ENCODE data around the gene LCNL1.
A peak's percentile ranks its signal among the peaks of the same experiment; 100 is the strongest.
"Not testable (repeated sequence)": the region's sequence is repeated elsewhere in the genome, so short reads cannot be mapped to it uniquely, and the experiment has no call there.

LCNL1 gene

DNA sequence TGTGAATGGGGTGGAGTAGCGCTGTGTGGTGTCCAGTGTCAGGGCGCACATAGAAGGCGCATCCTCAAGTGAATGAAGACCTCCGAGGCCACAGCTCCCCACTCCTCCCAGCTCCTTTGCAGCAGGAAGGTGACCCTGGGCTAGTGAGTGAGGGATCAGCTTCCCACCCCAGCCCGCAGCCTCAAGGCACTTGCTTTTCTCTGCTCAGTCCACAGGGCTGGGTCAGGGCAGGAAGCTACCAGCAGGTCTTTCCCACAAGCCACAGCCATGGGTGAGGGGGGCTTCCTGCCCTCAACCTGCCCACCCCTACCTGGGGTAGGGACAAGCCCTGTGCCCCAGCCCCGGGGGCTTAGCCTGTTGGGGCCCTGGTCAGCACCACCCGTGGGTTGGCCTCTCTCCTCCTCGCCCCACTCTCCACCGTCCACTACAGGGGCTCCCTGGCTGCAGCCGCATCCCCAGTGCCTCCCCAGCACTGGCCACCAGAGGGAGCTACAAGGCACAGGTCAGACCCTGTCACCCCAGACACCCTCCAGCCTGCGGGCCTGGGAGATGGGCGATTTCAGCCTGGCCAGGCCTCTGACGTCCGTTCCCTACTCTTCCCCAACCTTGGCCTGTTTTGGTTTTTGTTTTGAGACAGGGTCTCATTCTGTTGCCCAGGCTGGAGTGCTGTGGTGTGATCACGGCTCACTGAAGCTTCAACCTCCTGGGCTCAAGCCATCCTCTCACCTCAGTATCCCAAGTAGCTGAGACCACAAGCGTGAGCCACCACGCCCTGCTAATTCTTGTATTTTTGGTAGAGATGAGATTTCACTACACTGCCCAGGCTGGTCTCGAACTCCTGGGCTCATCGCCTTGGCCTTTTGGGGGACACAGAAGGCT is 46.5 kb downstream of the LCNL1 start:
- TF ChIP-seq, protein P1, sequence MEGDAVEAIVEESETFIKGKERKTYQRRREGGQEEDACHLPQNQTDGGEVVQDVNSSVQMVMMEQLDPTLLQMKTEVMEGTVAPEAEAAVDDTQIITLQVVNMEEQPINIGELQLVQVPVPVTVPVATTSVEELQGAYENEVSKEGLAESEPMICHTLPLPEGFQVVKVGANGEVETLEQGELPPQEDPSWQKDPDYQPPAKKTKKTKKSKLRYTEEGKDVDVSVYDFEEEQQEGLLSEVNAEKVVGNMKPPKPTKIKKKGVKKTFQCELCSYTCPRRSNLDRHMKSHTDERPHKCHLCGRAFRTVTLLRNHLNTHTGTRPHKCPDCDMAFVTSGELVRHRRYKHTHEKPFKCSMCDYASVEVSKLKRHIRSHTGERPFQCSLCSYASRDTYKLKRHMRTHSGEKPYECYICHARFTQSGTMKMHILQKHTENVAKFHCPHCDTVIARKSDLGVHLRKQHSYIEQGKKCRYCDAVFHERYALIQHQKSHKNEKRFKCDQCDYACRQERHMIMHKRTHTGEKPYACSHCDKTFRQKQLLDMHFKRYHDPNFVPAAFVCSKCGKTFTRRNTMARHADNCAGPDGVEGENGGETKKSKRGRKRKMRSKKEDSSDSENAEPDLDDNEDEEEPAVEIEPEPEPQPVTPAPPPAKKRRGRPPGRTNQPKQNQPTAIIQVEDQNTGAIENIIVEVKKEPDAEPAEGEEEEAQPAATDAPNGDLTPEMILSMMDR (IDR thresholded peaks at IDR 0.05; ENCODE audit: low read depth, low read length): peak; percentile 96
- peak; percentile 63 to 66 for DNase-seq (ENCODE audit: low read depth in 2 of 2)
- H3K4me3 ChIP-seq (replicated peaks in 1 of 2; ENCODE audit: low read depth in 2 of 2, low read length in 2 of 2): no peak overlapping the region

DNA sequence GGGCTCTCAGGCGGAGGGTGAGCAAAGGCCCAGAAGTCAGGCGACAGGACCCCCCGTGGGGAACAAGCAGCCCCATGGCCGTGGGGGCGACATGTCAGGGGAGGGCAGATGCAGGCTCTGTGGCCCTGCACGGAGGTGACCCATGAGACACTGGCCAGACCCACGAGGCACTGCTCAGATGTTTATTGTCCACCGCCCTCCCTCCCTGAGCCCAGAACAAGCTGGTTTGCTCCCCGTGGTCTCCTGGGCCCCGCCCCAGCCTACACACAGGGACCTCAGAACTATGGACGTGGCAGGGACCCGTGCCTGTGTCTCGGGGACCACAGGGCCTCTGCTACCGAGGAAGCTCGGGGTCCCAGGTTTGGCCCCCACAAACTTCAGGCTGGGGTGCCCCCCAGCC is 47.2 kb downstream of the LCNL1 start:
- no peak for DNase-seq (ENCODE audit: low read depth in 2 of 2)
- H3K4me3 ChIP-seq (replicated peaks in 1 of 2; ENCODE audit: low read depth in 2 of 2, low read length in 2 of 2): no peak overlapping the region
- TF ChIP-seq, protein P1 (IDR thresholded peaks at IDR 0.05; ENCODE audit: low read depth, low read length): no peak

DNA sequence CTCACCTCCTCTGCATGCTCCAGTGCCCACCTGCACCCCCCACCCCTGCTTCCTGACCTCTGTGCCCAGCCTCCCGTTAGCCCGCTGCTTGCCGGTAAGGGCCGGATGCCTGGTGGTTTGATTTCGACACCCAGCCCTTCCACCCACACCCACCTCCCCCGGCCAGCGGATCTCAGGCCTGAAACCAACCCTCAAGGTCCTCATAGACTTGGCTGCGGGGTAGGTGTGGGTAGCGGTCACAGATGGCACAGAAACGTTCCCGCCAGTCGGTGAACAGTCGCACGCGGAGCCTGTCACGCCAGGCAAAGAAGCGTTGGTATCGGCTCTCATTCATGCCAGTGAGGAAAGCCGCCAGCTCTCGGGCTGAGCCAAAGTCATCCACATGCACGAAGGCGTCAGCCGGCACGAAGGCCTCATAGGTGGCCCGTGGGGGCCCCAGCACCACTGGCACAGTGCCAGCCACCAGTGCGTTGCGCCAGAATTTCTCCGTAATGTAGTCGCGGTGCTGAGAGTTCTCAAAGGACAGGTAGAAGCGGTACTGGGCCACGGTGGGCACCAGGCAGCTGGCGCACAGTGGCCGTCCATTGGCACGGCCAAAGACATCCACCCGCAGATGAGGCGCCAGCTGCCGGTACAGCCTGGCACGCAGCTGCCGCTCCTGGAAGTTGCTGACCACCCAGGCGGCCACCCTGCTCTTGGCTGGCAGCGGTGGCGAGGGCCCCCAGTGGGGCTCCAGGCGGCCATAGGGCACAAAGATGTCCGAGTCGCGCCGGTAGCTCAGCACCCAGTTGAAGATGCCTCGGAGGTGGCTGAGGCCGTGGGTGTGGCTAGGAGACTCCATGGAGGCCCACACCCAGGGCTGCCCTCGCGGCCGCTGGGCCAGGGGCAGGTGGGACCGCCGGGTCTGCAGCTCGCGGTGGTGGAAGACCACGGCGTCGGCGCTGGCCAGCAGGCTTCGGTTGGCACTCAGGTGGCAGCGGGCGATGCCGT is 48.0 kb downstream of the LCNL1 start:
- DNase-seq (ENCODE audit: low read depth in 2 of 2): no peak
- no peak overlapping the region for H3K4me3 ChIP-seq (replicated peaks in 1 of 2; ENCODE audit: low read depth in 2 of 2, low read length in 2 of 2)

DNA sequence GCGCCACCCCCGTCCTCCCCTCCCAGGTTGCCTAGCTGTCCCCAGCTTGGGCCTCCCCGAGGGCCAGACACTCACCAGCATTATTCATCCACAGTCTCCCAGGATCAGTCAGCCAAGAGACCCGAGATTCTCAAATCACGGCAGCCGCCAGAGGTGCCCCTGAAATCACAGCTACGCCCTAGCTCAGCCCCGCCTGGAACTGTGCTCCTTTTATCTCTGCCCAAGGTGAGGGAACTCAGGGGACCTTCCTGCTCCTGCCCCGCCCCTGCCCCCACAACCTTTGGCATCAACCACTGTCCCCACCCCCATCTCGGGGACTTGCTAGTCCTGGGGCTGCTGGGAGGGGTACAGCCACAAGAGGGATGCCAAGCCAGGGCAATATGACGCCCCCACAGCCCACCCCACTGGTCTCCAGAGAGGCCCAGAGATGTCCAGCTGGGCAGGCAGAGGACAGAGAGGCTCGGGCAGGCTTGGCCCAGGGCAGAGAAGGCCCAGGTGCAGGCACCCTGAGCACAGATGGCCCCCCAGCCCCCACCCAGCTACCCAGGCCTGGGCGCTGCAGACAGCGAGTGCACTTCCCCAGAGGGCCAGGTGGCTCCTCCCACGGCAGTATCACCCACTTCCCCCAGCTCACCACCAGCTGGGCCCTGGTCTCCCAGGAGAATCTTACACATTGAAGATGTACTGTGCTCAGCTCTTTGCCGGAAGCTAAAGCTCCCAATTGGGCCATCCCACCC is 49.3 kb downstream of the LCNL1 start, which contains the start of gene FUT7:
FUT7 (minus strand) TSS at position 185 of the 737 bp plus-strand sequence; CDS start at position 88, 97 bp downstream.
- H3K4me3 ChIP-seq (replicated peaks in 1 of 2; ENCODE audit: low read depth in 2 of 2, low read length in 2 of 2): no peak within 1 kb of the TSS
- DNase-seq (ENCODE audit: low read depth in 2 of 2): no peak
- TF ChIP-seq, protein P1 (IDR thresholded peaks at IDR 0.05; ENCODE audit: low read depth, low read length): no peak

More for the DNA sequence above, 48.0 kb downstream of the LCNL1 start:
- TF ChIP-seq, protein P1 (IDR thresholded peaks at IDR 0.05; ENCODE audit: low read depth, low read length): no peak

DNA sequence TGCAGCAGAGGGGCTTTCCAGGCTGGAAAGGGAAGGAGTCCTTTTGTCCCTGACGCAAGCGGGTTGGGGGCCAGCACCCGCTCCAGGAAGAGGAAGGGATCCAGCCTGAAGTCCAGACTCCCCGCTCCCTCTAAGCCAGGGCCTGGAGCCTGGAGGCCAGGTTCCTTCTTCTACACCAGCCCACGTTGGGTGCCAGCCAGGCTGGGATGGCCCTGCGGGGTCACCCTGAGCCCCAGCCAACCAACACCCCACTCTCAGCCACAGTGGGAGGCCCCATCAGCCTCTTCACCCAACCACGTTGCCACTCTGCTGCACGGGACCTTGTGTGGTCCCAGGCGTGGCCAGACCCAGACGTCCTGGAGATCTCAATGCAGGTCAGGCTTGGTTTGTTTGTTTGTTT is 50.1 kb downstream of the LCNL1 start:
- H3K4me3 ChIP-seq (replicated peaks in 1 of 2; ENCODE audit: low read depth in 2 of 2, low read length in 2 of 2): no peak overlapping the region
- DNase-seq (ENCODE audit: low read depth in 2 of 2): no peak
- TF ChIP-seq, protein P1 (IDR thresholded peaks at IDR 0.05; ENCODE audit: low read depth, low read length): no peak

DNA sequence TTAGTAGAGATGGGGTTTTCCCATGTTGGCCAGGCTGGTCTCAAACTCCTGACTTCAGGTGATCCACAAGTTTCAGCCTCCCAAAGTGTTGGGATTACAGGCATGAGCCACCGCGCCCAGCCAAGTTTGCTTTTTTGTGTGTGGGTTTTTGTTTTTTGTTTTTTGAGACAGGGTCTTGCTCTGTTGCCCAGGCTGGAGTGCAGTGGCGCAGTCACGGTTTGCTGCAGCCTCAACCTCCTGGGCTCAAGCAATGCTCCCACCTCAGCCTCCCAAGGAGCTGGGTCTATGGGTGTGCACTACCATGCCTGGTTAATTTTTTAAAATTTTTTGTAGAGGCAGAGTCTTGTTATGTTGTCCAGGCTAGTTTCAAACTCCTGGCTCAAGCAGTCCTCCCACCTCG is 50.7 kb downstream of the LCNL1 start:
- not testable (repeated sequence) for DNase-seq (ENCODE audit: low read depth in 2 of 2); H3K4me3 ChIP-seq (replicated peaks in 1 of 2; ENCODE audit: low read depth in 2 of 2, low read length in 2 of 2)
